Gastroesophageal sphincter (tissue), 3 donors: ENCODE results near the gene GEMIN8.

Experiments used
- CTCF ChIP-seq, 4 experiments: fragments of 200-600 bp in 2 of 4; fragments of 450-650 bp in 2 of 4; sonication (generic) in 1 of 4; IDR thresholded peaks; one replicate each; pipeline ENCODE4 v1.5.1; 2017 to 2019; ENCODE audit warnings: antibody characterized with exemption in 4 of 4, mild to moderate bottlenecking in 2 of 4, moderate library complexity in 2 of 4
- POLR2A ChIP-seq, 2 donors: fragments of 450-650 bp; IDR thresholded peaks; one replicate each; pipeline ENCODE4 v1.6.1; 2017; ENCODE audit warnings: antibody characterized with exemption in 2 of 2, mild to moderate bottlenecking in 2 of 2, moderate library complexity in 1 of 2

GRCh38 chrX:14026121-14026520 is 3.6 kb downstream of the GEMIN8 start:
- TF ChIP-seq CTCF (IDR thresholded peaks at IDR 0.05) (no peak), POLR2A (IDR thresholded peaks at IDR 0.05) (no peak)
